ENCODE data around the gene TCEANC2.
"Not testable (repeated sequence)": the region's sequence is repeated elsewhere in the genome, so short reads cannot be mapped to it uniquely, and the experiment has no call there.

The TCEANC2 gene

DNA sequence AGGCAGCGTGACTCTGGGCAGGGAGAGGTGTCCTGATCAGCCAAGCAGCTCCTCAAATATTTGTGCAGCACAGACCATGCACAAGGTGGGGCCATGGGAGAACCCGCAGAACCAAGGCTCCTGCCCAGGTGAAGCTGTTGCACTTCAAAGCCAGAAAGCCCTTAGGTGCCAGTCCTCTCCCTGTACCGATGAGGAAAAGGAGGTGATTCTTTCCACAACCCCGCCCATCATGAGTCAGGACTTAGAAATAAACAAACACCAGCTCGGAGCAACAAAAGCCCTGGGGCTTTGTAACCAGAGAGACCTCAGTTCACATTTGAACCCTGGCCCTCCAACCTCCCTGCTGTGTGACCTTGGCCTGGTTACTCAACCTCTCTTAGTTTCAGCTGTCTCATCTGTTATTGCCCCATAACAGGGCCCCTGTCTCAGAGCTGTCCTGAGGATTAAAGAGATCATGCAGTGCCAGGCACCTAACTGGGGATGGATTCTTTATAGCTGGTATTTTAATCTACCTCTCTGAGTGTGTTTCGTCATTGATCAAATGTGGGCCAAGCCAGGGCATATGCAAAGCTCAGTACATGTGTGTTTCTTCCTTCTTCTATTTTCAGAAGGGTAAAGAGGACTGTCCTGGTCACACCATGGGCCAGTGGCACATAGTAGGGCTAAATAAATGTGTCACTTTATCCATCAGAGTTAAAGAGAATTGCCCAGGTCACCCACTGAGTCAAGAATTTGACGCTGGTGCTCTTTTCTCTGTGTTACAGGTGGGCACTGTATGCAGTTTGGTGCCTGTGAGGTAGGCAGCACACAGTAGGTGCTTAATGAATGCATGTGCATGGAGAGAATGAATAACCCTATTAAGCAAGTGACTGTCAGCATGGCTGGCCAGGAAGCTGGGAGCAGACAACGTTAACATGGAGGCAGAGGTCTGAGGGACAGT, 36.8 kb upstream of the TCEANC2 start:
- TF ChIP-seq, protein P1, sequence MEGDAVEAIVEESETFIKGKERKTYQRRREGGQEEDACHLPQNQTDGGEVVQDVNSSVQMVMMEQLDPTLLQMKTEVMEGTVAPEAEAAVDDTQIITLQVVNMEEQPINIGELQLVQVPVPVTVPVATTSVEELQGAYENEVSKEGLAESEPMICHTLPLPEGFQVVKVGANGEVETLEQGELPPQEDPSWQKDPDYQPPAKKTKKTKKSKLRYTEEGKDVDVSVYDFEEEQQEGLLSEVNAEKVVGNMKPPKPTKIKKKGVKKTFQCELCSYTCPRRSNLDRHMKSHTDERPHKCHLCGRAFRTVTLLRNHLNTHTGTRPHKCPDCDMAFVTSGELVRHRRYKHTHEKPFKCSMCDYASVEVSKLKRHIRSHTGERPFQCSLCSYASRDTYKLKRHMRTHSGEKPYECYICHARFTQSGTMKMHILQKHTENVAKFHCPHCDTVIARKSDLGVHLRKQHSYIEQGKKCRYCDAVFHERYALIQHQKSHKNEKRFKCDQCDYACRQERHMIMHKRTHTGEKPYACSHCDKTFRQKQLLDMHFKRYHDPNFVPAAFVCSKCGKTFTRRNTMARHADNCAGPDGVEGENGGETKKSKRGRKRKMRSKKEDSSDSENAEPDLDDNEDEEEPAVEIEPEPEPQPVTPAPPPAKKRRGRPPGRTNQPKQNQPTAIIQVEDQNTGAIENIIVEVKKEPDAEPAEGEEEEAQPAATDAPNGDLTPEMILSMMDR (conservative IDR thresholded peaks at IDR 0.05), result no peak
- H3K27ac ChIP-seq, result peak overlapping the region; percentile 91

DNA sequence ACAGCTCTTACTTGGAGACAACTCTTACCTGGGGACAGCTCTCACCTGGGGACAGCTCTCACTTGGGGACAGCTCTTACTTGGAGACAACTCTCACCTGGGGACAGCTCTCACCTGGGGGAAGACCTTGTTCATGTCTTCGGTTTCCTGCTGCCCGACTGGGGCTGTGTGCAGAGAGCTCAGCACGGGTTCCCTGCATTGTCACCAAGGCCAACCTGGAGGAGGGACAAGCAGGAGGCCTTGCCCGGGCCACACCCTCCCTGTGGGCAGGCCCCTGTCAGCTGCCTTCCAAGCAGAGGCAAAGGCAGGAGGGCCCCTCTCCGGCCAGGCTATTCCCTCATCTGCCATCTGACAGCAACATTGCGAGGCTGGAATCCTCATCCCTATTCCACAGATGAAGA, 35.4 kb upstream of the TCEANC2 start, which contains the start of gene LDLRAD1:
Gene LDLRAD1, minus strand, starts transcription at position 208 of the 400 bp plus-strand sequence. Its CDS starts 74 bp downstream, at position 134.
- peak within 1 kb of the TSS; percentile 91 for H3K27ac ChIP-seq
- TF ChIP-seq, protein P1 (conservative IDR thresholded peaks at IDR 0.05), result no peak

DNA sequence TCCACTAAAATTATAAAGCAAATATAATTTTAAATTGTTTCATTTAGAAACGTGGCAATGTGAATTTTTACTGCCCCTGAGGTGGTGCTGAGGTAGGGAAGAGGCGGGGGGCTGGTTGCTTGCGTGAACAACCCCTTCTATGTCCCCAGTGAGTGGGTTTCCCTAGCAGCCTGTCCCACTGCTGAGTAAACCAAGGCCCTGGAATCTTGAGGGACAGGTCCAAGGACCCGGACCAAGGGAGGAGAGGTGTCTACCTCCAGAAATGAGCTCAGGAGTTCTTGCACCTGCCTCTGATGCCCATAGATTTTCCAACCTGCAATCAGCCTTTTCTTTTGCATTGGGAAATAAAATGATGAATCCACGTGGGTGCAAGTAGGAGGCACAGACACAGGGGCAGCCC, 34.8 kb upstream of the TCEANC2 start:
- H3K27ac ChIP-seq, result peak overlapping the region; percentile 91; the same call in 1 of the 2 replicates
- TF ChIP-seq, protein P1 (conservative IDR thresholded peaks at IDR 0.05), result no peak

DNA sequence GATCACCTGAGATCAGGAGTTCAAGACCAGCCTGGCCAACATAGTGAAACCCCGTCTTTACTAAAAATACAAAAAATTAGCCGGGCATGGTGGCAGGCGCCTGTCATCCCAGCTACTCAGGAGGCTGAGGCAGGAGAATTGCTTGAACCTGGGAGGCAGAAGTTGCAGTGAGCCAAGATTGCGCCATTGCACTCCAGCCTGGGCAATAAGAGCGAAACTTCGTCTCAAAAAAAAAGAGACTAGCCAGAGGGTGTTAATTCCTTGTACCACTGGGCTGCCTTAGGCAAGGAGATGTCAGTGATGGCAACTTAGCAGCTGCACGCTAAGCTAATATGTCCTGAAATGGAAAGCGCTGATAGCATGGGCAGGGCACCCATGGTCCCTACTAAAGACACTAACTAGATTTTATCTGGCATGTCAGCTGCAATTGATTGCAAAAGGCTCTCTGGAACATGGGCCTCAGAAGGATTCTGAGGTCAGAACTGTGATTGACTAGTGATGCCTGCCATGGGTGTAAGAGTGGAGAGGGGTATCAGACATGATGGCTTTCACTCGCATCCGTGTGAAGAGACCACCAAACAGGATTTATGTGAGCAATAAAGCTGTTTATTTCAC, 33.7 kb upstream of the TCEANC2 start:
- not testable (repeated sequence) for H3K27ac ChIP-seq

DNA sequence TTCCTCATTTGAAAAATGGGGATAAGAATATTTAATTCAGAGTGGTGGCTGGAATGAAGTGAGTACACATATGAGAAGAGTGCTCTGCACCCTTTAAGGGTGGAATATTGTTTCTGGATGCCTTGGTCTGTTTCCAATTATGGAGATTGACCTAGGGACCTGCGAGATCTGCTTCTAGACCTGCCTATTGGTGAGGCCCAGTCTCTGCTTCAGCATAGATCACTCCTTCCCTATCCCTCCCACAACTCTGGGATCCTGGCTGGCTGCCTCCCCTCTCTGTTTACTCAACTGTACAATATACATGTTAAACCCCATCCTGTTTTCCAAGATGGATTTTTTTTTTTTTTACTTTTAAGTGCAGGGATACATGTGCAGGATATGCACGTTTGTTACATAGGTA, 29.1 kb upstream of the TCEANC2 start:
- TF ChIP-seq, protein P1 (conservative IDR thresholded peaks at IDR 0.05), result no peak

DNA sequence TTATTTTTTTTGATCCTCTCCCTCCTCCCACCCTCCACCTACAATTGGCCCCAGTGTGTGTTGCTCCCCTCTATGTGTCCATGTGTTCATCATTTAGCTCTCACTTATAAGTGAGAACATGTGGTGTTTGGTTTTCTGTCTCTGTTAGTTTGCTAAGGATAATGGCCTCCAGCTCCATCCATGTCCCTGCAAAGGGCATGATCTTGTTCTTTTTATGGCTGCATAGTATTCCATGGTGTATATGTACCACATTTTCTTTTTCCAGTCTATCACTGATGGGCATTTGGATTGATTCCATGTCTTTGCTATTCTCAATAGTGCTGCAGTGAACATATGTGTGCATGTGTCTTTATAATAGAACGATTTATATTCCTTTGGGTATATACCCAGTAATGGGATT, 28.6 kb upstream of the TCEANC2 start:
- not testable (repeated sequence) for H3K27ac ChIP-seq

More for the DNA sequence above, 29.1 kb upstream of the TCEANC2 start:
- no peak overlapping the region; the same call in 1 of the 2 replicates for H3K27ac ChIP-seq

DNA sequence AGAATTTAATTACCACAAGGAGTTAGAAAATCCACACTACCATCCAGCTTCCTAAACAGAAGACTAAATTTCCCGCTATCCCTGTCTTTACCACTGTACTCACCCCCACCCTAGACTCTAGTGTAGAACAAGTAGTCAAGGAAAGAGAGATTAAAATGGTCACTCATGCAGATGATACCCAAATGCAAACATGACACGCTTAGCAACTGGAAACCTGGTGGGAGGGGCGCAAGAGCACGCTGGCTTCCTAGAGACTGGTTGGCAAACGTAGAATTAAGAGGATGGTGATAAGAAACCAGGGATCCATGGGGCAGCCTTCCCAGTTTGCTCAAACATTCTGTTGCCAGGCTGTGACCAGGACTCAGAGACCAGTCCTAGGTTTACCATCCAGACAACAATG, 25.6 kb upstream of the TCEANC2 start:
- TF ChIP-seq, protein P1 (conservative IDR thresholded peaks at IDR 0.05), result no peak
- no peak overlapping the region for H3K27ac ChIP-seq

DNA sequence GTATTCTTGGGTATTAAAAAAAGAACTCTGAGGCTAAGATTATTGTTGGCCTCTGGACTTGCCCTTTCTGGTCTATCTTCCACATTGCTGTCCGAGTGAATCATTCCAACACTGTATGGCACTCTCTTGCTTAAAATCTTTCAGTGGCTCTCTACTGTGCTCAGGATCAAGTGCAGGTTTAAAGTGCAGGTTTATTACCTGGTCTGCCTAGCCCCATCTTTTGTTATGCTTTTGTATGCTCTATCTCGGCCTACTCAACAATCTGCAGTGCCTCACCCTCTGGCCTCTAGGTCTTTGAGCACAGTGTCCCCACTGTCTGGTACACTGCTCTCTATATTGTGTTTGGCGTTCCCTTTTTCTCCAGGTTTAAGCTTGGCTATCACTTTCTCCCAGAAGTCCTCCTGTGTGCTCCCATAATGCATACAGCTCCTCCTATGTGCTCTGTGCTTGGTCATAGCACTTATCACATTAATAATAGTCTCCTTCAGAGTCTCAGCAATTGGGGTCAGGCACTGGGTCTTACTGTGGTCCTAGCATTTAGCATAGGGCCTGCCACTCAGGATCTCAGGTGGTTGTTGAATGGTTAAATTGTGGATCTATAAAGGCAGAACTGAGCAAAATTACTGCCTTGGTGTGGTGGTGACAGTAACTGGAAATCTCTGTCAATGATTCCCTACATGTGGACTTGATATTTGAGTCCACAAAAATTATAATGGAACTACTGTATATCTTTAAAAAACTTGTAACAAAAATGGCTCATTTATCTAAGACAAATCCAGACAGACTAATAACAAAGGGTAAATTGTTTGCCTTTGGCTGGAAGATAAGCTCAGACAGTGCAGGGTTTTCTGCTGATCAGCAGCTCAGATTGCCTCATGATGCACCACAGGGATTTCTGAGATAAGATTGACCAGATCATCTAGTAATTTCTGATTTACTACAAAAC, 24.8 kb upstream of the TCEANC2 start:
- H3K27ac ChIP-seq, result no peak overlapping the region
- TF ChIP-seq, protein P1 (conservative IDR thresholded peaks at IDR 0.05), result no peak
